GM12801 (cell line): ENCODE results near the gene SLC29A3.

ENCODE experiments used
- TF ChIP-seq, protein P1 (sequence below): IDR thresholded peaks from one replicate; pipeline ENCODE4 v1.5.1; 2011; ENCODE audit warnings: control low read depth; ENCODE audit not compliant: insufficient read length; ENCODE audit errors: extremely low read depth

The SLC29A3 gene

DNA sequence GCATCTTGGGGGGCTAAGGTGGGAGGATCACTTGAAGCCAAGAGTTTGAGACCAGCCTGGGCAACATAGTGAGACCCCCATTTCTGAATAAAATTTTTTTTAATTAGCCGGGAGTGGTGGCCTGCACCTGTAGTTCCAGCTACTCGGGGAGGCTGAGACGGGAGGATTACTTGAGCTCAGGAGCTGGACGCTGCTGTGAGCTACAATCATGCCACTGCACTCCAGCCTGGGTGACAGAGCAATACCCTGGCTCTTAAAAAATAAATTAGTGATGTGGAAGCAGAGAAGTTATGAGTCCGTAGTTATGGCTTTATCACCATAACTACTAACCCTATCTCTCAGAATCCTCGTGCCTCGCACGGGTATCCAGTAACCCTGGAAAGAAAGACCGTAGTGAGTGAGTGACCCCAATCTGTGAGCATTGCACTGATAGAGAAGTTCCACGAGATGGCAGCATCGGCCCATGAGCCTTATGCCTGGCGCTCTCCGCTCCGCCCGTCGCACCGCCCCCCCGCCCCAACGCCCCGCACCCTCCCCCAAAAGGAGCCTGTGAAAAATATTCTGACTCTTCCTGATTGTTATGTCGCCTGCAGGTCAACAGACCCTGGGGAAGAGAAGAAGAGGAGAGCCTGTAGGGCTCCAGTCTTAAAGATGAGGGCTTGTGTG is 4.9 kb upstream of the SLC29A3 start:
- TF ChIP-seq, protein P1, sequence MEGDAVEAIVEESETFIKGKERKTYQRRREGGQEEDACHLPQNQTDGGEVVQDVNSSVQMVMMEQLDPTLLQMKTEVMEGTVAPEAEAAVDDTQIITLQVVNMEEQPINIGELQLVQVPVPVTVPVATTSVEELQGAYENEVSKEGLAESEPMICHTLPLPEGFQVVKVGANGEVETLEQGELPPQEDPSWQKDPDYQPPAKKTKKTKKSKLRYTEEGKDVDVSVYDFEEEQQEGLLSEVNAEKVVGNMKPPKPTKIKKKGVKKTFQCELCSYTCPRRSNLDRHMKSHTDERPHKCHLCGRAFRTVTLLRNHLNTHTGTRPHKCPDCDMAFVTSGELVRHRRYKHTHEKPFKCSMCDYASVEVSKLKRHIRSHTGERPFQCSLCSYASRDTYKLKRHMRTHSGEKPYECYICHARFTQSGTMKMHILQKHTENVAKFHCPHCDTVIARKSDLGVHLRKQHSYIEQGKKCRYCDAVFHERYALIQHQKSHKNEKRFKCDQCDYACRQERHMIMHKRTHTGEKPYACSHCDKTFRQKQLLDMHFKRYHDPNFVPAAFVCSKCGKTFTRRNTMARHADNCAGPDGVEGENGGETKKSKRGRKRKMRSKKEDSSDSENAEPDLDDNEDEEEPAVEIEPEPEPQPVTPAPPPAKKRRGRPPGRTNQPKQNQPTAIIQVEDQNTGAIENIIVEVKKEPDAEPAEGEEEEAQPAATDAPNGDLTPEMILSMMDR = peak; percentile 39

DNA sequence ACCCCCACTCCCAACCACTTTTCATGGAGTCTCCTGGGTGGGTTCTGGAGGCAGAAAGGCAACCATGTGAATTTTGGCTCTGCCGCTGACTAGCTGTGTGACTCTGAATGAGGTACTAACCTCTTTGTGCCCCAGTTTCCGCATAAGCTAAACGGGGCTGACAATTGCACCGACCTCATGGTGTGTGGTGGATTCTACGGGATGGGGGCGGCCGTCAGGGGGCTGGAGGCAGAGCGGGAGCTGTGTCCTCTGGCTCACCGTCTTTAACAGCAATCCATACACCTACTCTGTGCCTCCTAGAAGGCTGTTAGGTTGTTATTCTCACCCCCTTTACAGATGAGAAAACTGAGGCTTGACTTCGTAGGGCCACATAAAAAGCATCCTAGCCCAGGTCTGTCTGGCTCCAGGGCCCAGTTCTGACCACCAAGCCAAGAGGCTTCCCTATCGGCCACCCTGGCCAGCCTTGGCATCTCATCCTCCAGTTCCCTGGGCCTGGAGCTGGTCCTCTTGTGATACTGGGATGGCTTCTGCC is 4.3 kb upstream of the SLC29A3 start:
- TF ChIP-seq, protein P1 = no peak

- TF ChIP-seq, protein P1 = no peak
Measured at GRCh38 chr10:71316056-71316785, 2.8 kb upstream of the SLC29A3 start.

GRCh38 chr10:71316786-71317160 is 2.3 kb upstream of the SLC29A3 start:
- TF ChIP-seq, protein P1 = no peak

DNA sequence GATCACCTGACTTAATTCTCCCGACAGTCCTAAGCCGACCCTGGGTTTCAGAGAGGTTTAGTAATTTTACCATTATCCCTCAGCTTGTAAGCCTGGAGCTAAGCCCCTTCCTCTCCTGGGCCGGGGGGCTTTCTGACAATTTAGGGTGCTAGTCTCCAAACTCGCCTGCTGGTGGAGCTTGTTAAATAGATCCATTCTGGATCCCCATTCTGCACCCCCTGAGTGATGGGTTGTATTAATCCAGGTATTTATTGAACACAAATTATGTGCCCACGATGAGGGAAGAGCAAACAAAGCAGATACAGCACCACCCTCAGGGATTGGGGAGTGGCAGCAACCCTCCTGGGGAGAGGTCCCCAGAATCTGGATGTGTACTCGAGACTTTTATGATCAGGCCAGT is 1.3 kb upstream of the SLC29A3 start:
- TF ChIP-seq, protein P1 = no peak

GRCh38 chr10:71319800-71320392 is 837 bp downstream of the SLC29A3 start:
- TF ChIP-seq, protein P1 = no peak

- TF ChIP-seq, protein P1 = no peak
Measured at GRCh38 chr10:71320592-71320991, 1.5 kb downstream of the SLC29A3 start.
